HG03280 (cell line): ENCODE measurements around the gene ADARB2.

Source experiments
- ATAC-seq: cut with Tn5 transposase; IDR thresholded peaks from one replicate; pipeline ENCODE4 v1.9.1; 2021; ENCODE audit warnings: mild to moderate bottlenecking, moderate library complexity; ENCODE audit not compliant: unreplicated experiment

ADARB2 gene

DNA sequence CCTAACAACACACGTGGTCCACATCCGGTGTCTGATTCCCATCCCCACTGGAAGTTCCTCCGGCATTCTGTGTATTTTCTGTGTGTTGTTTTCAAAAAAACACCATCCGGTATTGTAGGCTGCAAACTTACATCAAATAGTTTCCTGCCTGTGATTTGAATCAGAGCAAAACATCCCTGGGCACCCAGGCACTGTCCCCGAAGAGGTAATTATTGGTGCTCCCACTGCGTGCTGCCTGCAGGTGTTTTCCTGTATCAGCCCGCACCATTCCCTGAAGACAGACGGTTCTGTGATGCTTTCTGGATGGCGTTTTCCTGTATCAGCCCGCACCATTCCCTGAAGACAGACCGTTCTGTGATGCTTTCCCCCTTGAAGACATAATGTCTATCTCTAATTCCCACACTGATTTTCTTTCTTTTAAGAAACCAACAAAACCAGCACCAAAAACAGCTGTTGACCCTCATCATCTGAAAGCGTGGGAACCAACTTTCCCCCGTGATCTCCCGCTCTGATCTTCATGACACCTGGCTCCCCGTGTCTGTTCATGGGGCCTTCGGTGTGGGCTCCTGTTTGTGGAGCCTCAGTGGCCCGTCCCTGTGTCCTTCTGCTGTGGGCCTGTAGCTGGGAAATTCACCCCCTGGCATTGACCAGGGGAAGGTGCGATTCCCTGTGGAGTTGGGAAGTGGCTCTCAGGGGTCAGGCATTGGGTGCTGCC, 205.3 kb downstream of the ADARB2 start:
- ATAC-seq = no peak

GRCh38 chr10:1530871-1531517, 206.3 kb downstream of the ADARB2 start:
- ATAC-seq = no peak

DNA sequence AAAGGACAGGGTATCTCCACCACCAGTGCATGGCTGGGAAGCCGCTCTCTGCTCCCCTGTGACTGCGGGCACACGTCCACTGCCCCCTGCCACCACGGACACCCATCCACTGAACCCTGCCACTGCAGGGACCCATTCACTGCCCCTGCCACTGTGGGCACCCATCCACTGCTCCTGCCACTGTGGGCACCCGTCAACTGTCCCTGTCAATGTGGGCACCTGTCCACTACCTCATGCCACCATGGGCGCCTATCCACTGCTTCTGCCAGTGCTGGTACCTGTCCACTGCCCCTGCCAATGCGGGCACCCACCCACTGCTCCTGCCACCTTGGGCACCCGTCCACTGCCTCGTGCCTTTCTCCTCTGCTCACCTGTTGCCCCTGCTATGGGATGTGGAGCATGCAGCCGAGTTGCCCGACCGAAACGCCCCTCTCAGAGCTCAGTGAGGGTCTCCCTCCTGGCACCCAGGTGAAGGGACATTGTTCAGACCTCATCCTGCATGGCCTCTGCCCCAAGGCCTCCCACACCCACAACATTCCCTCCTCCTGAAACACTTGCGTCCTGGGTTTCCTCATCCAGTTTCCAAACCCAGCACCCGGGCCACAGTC, 207.4 kb downstream of the ADARB2 start:
- ATAC-seq = no peak

GRCh38 chr10:1527951-1528350, 209.4 kb downstream of the ADARB2 start:
- ATAC-seq = no peak

DNA sequence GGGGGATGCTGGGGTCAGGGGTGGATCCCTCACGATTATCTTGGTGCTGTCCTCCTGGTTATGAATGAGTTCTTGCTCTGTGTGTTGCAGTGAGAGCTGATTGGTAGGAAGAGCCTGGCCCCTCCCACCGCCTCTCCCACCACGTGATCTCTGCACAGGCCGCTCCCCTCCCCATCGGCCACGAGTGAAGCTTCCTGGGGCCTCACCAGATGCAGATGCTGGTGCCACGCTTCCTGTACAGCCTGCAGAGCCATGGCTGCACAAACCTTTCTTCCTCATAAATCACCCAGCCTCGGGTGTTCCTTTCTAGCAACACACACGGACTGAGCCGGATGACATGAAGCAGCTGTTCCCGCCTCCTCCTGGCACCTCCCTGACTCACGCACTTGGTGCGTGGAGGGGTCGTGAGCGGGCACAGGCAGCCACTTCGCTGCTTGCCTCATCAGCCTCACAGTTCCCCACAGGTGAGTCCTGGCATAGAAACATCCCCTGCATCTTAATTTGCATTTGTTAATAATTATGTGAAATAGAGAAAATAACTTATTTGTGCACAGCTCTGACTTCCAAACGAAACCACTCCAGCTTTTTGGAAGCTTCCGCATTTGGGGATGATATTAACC, 210.8 kb downstream of the ADARB2 start:
- ATAC-seq = no peak

DNA sequence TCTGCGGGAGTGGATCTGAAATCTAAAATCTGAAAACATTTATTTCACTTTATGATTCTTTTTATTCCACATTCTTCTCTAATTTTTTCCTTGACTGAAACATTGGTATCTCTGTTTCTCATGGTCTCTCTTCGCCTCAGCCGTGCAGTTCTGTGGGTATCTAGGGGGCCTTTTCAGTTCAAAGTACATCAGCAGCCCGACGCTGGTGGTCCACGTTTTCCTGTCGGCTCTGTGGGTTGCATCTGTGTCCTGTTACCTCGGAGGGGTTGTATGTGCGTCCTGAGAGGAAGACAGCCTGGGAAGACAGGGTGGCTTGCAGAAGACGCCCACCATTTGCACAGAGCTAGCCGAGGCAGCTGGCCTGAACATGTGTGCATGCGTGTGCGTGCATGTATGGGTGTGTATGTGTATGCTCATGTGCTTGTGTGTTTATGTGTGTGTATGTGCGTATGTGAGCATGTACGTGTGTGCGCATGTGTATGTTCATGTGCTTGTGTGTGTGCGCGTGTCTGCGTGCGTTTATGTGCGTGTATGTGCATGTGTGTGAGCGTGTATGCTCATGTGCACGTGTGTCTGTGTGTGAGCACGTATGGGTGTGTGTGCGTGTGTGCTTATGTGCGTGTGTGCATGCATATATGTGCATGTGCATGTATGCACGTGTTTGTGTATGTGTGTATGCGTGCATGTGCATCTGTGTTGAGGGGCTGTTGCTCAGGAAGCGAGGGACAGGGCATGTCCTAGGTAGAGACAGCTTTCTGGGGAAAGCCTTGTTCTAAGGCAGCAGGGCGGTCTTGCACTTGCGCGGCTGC, 211.8 kb downstream of the ADARB2 start:
- ATAC-seq = no peak

- ATAC-seq = no peak
Measured at GRCh38 chr10:1524540-1524939, 212.8 kb downstream of the ADARB2 start.

GRCh38 chr10:1523221-1523620, 214.1 kb downstream of the ADARB2 start:
- ATAC-seq = no peak

DNA sequence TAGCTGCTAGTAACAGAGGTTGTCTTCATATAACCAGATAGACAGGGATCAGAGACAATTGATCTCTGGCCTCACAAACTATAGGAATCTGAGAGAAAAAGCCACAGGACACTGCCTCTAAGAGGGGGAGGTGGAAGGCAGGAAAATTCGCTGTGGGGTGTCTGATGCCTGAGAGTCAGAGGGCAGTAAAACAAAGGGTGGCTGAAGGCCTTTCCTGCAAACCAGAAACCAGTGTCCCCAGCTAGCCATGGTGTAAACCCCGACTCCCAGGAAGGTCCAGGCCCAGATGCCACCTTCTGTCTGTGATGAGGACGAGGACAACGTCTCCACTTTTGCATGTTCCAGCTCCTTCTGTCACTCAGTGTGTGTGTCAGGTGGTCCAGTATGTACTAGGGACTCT, 215.1 kb downstream of the ADARB2 start:
- no peak for ATAC-seq

DNA sequence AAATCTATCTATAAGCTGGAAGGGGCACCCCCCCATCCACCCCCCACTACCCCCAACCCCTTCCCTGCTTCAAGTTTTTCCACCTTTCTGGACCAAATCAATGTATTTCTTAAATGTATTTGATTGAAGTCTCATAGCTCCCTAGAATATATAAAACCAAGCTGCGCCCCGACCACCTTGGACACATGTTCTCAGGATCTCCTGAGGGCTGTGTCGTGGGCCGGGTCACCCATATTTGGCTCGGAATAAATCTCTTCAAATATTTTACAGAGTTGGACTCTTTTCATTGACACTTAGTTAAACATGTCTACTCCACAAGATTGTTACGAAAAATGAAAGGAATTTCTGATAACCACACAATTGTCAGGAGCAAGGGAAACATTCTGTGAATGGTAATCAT, 215.6 kb downstream of the ADARB2 start:
- no peak for ATAC-seq

DNA sequence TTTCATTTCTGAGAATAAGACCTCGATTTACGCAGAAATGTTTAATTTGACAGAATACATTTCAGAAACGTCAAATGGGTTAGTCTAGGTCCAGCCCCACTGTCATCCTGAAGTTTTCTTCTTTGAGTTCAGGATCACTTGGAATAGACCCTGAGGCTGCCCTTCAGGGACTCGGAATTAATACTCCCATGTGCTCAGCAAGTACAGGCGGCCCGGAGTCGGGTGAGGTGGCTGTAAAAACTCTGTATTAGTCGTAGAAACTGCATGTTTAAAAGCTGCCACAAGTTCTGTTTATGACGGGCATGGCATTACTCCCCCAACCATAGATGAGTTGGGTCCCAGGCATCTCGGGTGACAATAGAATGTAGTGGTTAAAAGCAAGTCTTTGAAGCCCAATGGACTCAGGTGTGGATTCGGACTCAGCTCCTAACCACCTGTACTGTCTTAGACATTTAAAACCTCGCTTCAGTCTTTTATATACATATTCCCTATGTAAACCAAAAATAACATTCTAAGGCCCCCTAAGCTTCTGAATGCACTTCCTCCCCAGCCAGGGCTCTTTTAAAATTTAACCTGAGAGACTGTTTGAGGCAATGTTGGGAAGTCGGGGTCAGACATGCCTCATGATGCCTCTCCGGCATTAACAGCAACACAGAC, 216.3 kb downstream of the ADARB2 start:
- ATAC-seq = no peak

DNA sequence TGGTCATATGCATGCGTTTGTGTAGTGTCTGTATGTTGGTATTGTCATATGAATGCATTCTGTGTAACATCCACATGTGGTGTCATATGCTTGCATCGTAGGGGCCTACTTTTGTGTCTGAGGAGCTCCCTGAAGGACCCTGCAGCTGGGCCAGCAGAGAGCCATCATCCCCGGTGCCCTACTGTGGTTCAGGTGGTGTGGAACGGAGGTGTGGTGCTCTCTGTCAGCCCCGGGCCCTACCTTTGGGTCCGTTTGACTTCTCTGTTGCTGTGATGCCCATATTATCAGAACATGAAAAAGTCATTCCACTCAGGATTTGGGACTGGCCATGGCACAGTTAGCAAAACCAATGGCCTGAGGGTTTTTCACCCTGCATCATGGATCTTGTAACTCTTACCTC, 217.9 kb downstream of the ADARB2 start:
- ATAC-seq = no peak

DNA sequence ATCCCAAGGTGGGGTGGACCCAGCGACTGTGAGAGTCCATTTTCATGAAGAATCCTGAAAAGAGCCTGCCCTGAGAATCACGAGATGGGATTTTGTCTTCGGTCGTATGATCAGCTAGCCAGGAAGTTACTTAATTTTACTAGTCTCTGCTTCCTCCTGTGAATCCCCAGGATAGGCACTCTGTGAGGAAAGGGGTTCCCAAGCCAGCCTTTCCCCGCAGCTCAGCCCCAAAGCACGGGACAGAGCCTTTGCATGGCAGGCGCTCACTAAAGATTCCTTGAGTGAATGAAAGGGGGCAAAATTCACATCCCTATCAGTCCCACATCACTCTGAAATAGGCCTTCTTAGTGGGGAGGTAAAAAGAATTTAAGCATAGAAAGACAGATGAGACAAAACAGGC, 219.6 kb downstream of the ADARB2 start:
- no peak for ATAC-seq

GRCh38 chr10:1516492-1517165, 220.7 kb downstream of the ADARB2 start:
- ATAC-seq = no peak

- no peak for ATAC-seq
Measured at GRCh38 chr10:1515780-1516491, 221.4 kb downstream of the ADARB2 start.

GRCh38 chr10:1515121-1515779, 222.1 kb downstream of the ADARB2 start:
- ATAC-seq = no peak

DNA sequence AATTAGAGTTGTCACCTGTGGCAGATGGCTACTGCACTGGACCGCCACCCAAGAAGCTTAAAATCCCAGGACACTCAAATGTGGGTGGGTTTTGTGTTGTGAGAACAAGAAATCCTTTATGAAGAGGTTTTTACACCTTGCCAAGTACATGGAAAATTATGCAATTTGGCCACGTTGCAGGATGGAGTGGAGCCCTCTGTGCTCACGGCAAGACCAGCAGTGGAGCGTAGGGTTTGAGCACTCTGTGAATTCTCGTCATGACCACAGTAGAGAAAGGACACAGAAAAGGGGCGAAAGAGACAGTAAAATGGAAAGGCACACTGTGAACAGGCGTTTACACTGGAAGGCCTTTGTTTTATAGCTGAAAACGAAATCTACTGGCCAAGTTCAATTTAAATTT, 222.6 kb downstream of the ADARB2 start:
- no peak for ATAC-seq

DNA sequence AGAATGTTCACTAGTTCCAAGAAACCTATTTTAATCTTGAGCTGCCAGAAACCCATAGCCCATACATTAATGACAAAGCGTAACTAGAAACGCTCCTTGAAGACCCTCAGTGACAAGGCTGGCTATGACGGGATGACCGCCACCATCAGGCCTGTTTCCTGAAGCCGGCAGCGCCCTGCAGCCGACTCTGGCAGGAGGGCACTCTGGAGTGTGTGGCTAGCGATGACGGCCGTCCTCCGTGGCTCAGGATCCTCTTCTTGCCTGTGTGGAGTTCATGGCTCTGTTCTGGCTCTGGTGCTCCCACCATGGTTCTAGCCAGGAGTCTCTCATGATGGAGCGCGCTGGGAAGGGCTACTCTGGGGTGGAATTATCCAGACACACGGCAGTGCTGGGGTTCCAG, 224.1 kb downstream of the ADARB2 start:
- no peak for ATAC-seq

DNA sequence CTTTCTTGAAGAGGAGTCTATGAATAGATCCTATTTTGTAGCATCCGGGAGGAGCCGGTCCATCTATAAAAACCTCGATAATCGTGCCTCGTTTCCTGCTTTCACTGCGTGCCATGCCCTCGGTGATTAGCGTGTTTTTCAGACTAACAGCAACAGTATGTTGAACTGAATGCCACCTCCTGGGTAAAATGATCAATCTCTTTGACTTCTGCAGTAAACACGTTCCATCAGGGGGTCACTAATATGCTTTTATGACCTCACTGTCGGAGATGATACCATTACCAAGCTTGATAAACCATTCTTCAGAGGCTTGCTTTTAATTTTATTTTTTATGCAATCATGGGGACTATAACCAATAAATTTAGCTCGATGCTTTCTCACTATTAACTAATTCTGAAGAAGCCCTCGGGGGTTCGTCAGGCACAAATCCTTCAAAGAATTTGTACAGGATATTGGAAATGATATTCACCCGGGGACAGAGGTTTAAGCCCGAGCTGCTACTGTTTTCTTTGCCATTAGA, 228.3 kb downstream of the ADARB2 start:
- ATAC-seq = no peak
